Heart right ventricle (tissue), 16 donors: Measurements from ENCODE around the gene SLC39A2. TPM values are rescaled to one million over a fixed set of nuclear protein-coding genes. Genes with fewer than 3 reads are reported as not detected.
"Not testable (repeated sequence)": the region's sequence is repeated elsewhere in the genome, so short reads cannot be mapped to it uniquely, and the experiment has no call there.

Source experiments
- ATAC-seq, 8 donors: fragments of 200-7000 bp; cut with Tn5 transposase; one replicate each; pipeline ENCODE4 v1.9.1; 2020; ENCODE audit warnings: mild to moderate bottlenecking in 8 of 8, moderate library complexity in 8 of 8, moderate number of reproducible peaks in 1 of 8
- DNase-seq, 2 donors: peaks; one replicate each; pipeline ENCODE4 v3.0.0-alpha.2; 2020
- H3K27ac ChIP-seq, 10 donors: fragments of 200-600 bp; sonication (generic) in 2 of 10; one replicate each; pipeline versions ENCODE4 v1.5.0 to v1.8.0; 2020 to 2022; ENCODE audit warnings: mild to moderate bottlenecking in 3 of 10
- H3K27me3 ChIP-seq, 7 donors: fragments of 200-600 bp; one replicate each; pipeline ENCODE4 v1.8.0; 2021 to 2022; ENCODE audit warnings: mild to moderate bottlenecking in 2 of 7
- H3K36me3 ChIP-seq, 9 donors: fragments of 200-600 bp; sonication (generic) in 1 of 9; one replicate each; pipeline versions ENCODE4 v1.5.0 to v1.8.0; 2020 to 2022; ENCODE audit warnings: mild to moderate bottlenecking in 2 of 9
- H3K4me1 ChIP-seq, 9 donors: fragments of 200-600 bp; sonication (generic) in 1 of 9; one replicate each; pipeline versions ENCODE4 v1.5.0 to v1.8.0; 2020 to 2022; ENCODE audit warnings: mild to moderate bottlenecking in 4 of 9
- H3K4me3 ChIP-seq, 10 donors: fragments of 200-600 bp; sonication (generic) in 2 of 10; one replicate each; pipeline versions ENCODE4 v1.5.0 to v1.8.0; 2020 to 2022; ENCODE audit warnings: mild to moderate bottlenecking in 7 of 10, moderate library complexity in 2 of 10
- H3K9me3 ChIP-seq, 11 donors: fragments of 200-600 bp in 10 of 11; sonication (generic) in 2 of 11; one replicate each; pipeline versions ENCODE4 v1.5.0 to v1.8.0; 2013 to 2022; ENCODE audit warnings: mild to moderate bottlenecking in 2 of 11, control low read depth in 1 of 11, moderate library complexity in 1 of 11
- CTCF ChIP-seq, 9 donors: fragments of 200-600 bp; sonication (generic) in 2 of 9; IDR thresholded peaks; one replicate each; pipeline versions ENCODE4 v1.5.0 to v1.8.0; 2021 to 2022; ENCODE audit warnings: antibody characterized with exemption in 9 of 9, mild to moderate bottlenecking in 5 of 9, moderate library complexity in 1 of 9
- WGBS, 2 donors: extraction: QIAGEN DNeasy Blood & Tissue Kit; methylation state at CpG; one replicate each; pipeline ENCODE4 v1.1.7; 2013; ENCODE audit warnings: inconsistent platforms in 1 of 2; 5-methylcytosine and 5-hydroxymethylcytosine counted together
- intact Hi-C, 10 donors: fragments of 100-400 bp; cut with DNase I; formaldehyde crosslinking; loops; one replicate each; pipeline versions ENCODE4 v1.11.1 to v1.14.2; 2022
- long read RNA-seq, 3 donors: library from polyadenylated mRNA; unstranded; transcript quantifications; one replicate each; pipeline ENCODE4 v2.0.0, GENCODE V29; 2020 to 2021
- polyA plus RNA-seq, 2 donors: library from polyadenylated mRNA; stranded (reverse); fragments of 200-250 nt; gene quantifications; one replicate each; pipeline ENCODE4 v1.2.3, GENCODE V29; 2013
- total RNA-seq, 10 donors: library from RNA; stranded (reverse); fragmentation: NEBNext Ultra II Directional in 3 of 10; extraction: Animal tissue kit (Norgen Biotek cat#: 25700) in 3 of 10; gene quantifications; one replicate each; pipeline versions ENCODE4 v1.2.1 to v1.2.4, GENCODE V29; 2021 to 2023
- donor health status: Arrhythmogenic right ventricular cardiomyopathy.
- donor health status: ischemic (EF 13 %, LVEDD 7.1; RV severe dilation, severe dysfunction).
- donor health status: healthy with polysubstance abuse.
- donor health status: DM: no; HTN: yes; CAD: no.
- donor health status: DM: no; HTN: no; CAD: no.
- donor health status: ischemic (EF 25% LVEDD 6.9; RV normal size, moderate dysfunction).
- donor health status: ischemic (EF 25% LVEDD 5.7; RV mildly dilated, moderate dysfunction).
- donor health status: healthy.
- donor health status: DM: yes; HTN: yes; CAD: no.
- donor health status: Ischemic cardiomyopathy.
- donor health status: ischemic (EF 35%, LVEDD 5.7; RV mildly dilated, moderate dysfunction).
- donor health status: nonischemic (EF 11% LVEDD 7.7; RV severe dilation, severe dysfunction).
- donor health status: DM: yes; HTN: yes; CAD: no.
- donor health status: PGD.
- donor health status: ischemic (EF 29% LVEDD 5.4; RV normal size, mild dysfunction).
- donor health status: nonischemic (EF 23%, LVEDD 6.1; RV moderate dilation, normal function).

Gene SLC39A2
- total RNA-seq (not detected), polyA plus RNA-seq (not detected)
- long read RNA-seq, donor 1: 0 reads
- long read RNA-seq, donor 2: 0 reads
- long read RNA-seq, donor 3: 0 reads

GRCh38 chr14:20998674-20999366 lies at the start of gene SLC39A2:
TSS of gene SLC39A2 (plus strand) at chr14:20999293. CDS start at chr14:20999447, 154 bp downstream.
- Histone ChIP-seq H3K36me3 (peaks cover 0 to 43% (median 35%) of the 10 kb centered on the region in 9 donors), H3K4me3 (no peak within 1 kb of the TSS), H3K4me1 (peaks cover 0 to 13% (median 0%) of the 10 kb centered on the region in 9 donors), H3K9me3 (no peaks in the 10 kb centered on the region), H3K27me3 (no peaks in the 10 kb centered on the region), H3K27ac (no peak within 1 kb of the TSS)
- no peak for TF ChIP-seq CTCF (IDR thresholded peaks at IDR 0.05)
- DNase-seq (peak; percentile 25 to 45), ATAC-seq (peak; percentile 31 to 69 (median 57))
- WGBS, 2 donors: 57 to 60% methylated on average over 6 of the region's 6 CpGs
- intact Hi-C loops: no loop called here

GRCh38 chr14:20954736-20955537 lies 44.2 kb upstream of the SLC39A2 start, which contains the start of gene RNASE2:
TSS of gene RNASE2 (plus strand) at chr14:20955487. CDS start at chr14:20955772, 285 bp downstream.
- DNase-seq (peak in 1 of 2 donors; percentile 18), ATAC-seq (peak in 2 of 8 donors; percentile 17 to 55)
- 76 to 81% methylated on average over 4 of the region's 4 CpGs for WGBS, 2 donors
- H3K9me3 ChIP-seq, H3K36me3 ChIP-seq, intact Hi-C loops: not testable (repeated sequence)
- H3K27ac ChIP-seq: peak within 1 kb of the TSS in 1 of 10 donors; percentile 16
- peaks cover 0 to 14% (median 10%) of the 10 kb centered on the region in 7 donors for H3K27me3 ChIP-seq
- peaks cover 0 to 11% (median 0%) of the 10 kb centered on the region in 9 donors for H3K4me1 ChIP-seq
- H3K4me3 ChIP-seq: peak within 1 kb of the TSS in 1 of 10 donors; percentile 23

GRCh38 chr14:20955538-20955873 lies 43.6 kb upstream of the SLC39A2 start:
- peak in 2 of 8 donors; percentile 30 to 63 for ATAC-seq
- Histone ChIP-seq H3K27me3 (peaks cover 0 to 14% (median 10%) of the 10 kb centered on the region in 7 donors), H3K27ac (peak overlapping the region in 1 of 10 donors; percentile 16), H3K4me1 (peaks cover 0 to 11% (median 0%) of the 10 kb centered on the region in 9 donors), H3K4me3 (peak overlapping the region in 1 of 10 donors; percentile 23)
- 54 to 71% methylated on average over 5 of the region's 5 CpGs for whole genome bisulfite sequencing, 2 donors
- H3K9me3 ChIP-seq, DNase-seq, H3K36me3 ChIP-seq, intact Hi-C loops: not testable (repeated sequence)

- H3K4me1 ChIP-seq: peaks cover 0 to 18% (median 0%) of the 10 kb centered on the region in 9 donors
Measured at GRCh38 chr14:20956376-20956976, 42.6 kb upstream of the SLC39A2 start.

GRCh38 chr14:20958946-20959345 lies 40.1 kb upstream of the SLC39A2 start:
- H3K9me3 ChIP-seq, H3K4me3 ChIP-seq, intact Hi-C loops, H3K27ac ChIP-seq, ATAC-seq, H3K36me3 ChIP-seq, DNase-seq: not testable (repeated sequence)
- H3K27me3 ChIP-seq: peaks cover 0 to 14% (median 10%) of the 10 kb centered on the region in 7 donors
- peaks cover 0 to 19% (median 0%) of the 10 kb centered on the region in 9 donors for H3K4me1 ChIP-seq

More at GRCh38 chr14:20956376-20956976, 42.6 kb upstream of the SLC39A2 start:
- TF ChIP-seq CTCF (IDR thresholded peaks at IDR 0.05): no peak
- Histone ChIP-seq H3K27me3 (peaks cover 0 to 14% (median 10%) of the 10 kb centered on the region in 7 donors), H3K36me3 (no peaks in the 10 kb centered on the region), H3K9me3 (no peaks in the 10 kb centered on the region), H3K4me3 (no peak overlapping the region), H3K27ac (no peak overlapping the region)
- DNase-seq: no peak
- ATAC-seq: no peak
- intact Hi-C loops: no loop called here
- WGBS, 2 donors: 76 to 81% methylated on average over 11 of the region's 11 CpGs
